ENCODE results near the gene EXOSC5. TPM values are rescaled to one million over a fixed set of nuclear protein-coding genes. Genes with fewer than 3 reads are reported as not detected.

The EXOSC5 gene
- total and polyA plus RNA-seq, 2 of the 4 experiments (the other 2 are of a cell fraction): 19.0 to 25.2 TPM

DNA sequence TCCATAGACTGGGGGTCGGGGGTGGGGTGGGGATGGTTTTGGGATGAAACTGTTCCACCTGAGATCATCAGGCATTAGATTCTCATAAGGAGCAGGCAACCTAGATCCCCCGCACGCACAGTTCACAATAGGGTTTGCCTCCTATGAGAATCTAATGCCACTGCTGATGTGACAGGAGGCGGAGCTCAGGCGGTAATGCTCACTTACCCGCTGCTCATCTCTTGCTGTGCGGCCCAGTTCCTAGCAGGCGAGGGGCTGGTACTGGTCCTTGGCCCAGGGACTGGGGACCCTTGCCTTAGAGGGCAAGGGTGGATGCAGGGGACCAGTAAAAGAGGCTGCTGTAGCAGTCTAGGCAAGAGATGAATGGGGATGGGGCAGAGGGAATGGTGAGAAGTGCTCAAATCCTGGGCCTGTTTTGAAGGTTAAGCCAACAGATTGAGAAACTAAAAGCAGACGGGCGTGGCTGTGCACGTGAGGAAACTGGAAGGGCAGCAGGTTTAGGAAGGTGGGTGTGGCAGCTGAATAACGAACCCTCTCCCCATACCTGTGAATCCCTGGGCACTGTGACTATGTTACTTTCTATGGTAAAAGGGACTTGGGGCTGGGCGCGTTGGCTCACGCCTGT lies 44.3 kb upstream of the EXOSC5 start:
- in situ Hi-C loops (cut with MboI; ENCODE audit: low sequenced_read_pairs) (loop anchor here (5.0 kb wide), 1 partner anchor 131 kb away; no protein-coding TSS in a partner anchor), dilution Hi-C loops (cut with HindIII; ENCODE audit: low sequenced_read_pairs, unreplicated experiment) (no loop called here), intact Hi-C loops (cut with micrococcal nuclease) (no loop called here)
- no peak overlapping the region for H3K18ac ChIP-seq (ENCODE audit: low read depth, low read length)
- BruUV-seq (replicated peaks): no TSS peak
- H4K5ac ChIP-seq (ENCODE audit: low read depth, low read length): no peak overlapping the region
- no peaks in the 10 kb centered on the region for H3K9me3 ChIP-seq (ENCODE audit: control insufficient read depth, insufficient read depth, low read length)
- H4K8ac ChIP-seq (ENCODE audit: low read depth in 2 of 2, low read length in 2 of 2): no peak overlapping the region
- no peak overlapping the region for H2BK5ac ChIP-seq (ENCODE audit: low read depth, low read length, poor library complexity, severe bottlenecking)
- H3K4me2 ChIP-seq (ENCODE audit: low read depth, low read length): no peak overlapping the region
- ChIA-PET CTCF (no interaction called here), POLR2A (ENCODE audit: unreplicated experiment) (no interaction called here)
- no peak overlapping the region for H3K56ac ChIP-seq (ENCODE audit: extremely low read depth, insufficient read depth, low read length)
- peaks cover 4% of the 10 kb centered on the region; the same call in 1 of the 2 replicates for H3K36me3 ChIP-seq (ENCODE audit: control insufficient read depth, insufficient read depth, low read length)
- ATAC-seq (ENCODE audit: low read depth) (no peak), DNase-seq (no peak)
- TF ChIP-seq MAZ (IDR thresholded peaks at IDR 0.05; ENCODE audit: borderline replicate concordance, low read depth, low read length) (no peak), RFX5 (IDR thresholded peaks at IDR 0.05; ENCODE audit: low read depth, low read length) (no peak), BHLHE40 (IDR thresholded peaks at IDR 0.05; ENCODE audit: low read depth, low read length) (no peak), POLR2A (IDR thresholded peaks at IDR 0.05; ENCODE audit: low read depth, low read length) (no peak), MAFK (IDR thresholded peaks at IDR 0.05; ENCODE audit: low read depth, low read length) (no peak), RAD21 (IDR thresholded peaks at IDR 0.05; ENCODE audit: low read length) (no peak), CHD1 (IDR thresholded peaks at IDR 0.05; ENCODE audit: low read depth, low read length) (no peak), RCOR1 (IDR thresholded peaks at IDR 0.05; ENCODE audit: insufficient replicate concordance, low read length) (no peak), CEBPB (IDR thresholded peaks at IDR 0.05; ENCODE audit: low read depth, low read length) (no peak)
- TF ChIP-seq, protein P1, sequence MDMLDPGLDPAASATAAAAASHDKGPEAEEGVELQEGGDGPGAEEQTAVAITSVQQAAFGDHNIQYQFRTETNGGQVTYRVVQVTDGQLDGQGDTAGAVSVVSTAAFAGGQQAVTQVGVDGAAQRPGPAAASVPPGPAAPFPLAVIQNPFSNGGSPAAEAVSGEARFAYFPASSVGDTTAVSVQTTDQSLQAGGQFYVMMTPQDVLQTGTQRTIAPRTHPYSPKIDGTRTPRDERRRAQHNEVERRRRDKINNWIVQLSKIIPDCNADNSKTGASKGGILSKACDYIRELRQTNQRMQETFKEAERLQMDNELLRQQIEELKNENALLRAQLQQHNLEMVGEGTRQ (IDR thresholded peaks at IDR 0.05; ENCODE audit: low read depth, low read length): no peak
- TF ChIP-seq, protein P2, sequence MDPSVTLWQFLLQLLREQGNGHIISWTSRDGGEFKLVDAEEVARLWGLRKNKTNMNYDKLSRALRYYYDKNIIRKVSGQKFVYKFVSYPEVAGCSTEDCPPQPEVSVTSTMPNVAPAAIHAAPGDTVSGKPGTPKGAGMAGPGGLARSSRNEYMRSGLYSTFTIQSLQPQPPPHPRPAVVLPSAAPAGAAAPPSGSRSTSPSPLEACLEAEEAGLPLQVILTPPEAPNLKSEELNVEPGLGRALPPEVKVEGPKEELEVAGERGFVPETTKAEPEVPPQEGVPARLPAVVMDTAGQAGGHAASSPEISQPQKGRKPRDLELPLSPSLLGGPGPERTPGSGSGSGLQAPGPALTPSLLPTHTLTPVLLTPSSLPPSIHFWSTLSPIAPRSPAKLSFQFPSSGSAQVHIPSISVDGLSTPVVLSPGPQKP (IDR thresholded peaks at IDR 0.05; ENCODE audit: borderline replicate concordance, low read depth, low read length): no peak
- H3K23ac ChIP-seq (ENCODE audit: low read depth, low read length): no peak overlapping the region
- H3K4ac ChIP-seq (ENCODE audit: low read depth, low read length): no peak overlapping the region
- peaks cover 9 to 17% of the 10 kb centered on the region in 2 experiments for H3K79me1 ChIP-seq (ENCODE audit: low read depth in 1 of 2, low read length in 2 of 2)
- no peaks in the 10 kb centered on the region; the same call in 1 of the 2 replicates for H3K9me1 ChIP-seq (ENCODE audit: insufficient read depth, low read length)
- no peak overlapping the region for H3K27ac ChIP-seq (ENCODE audit: insufficient read depth, low read length)
- 72% methylated on average over 4 of the region's 15 CpGs; no CpG with 5 or more reads in 1 of the 2 experiments for WGBS, 2 experiments (ENCODE audit: extremely low coverage in 2 of 2, insufficient read length in 1 of 2)
- H2AFZ ChIP-seq (replicated peaks; ENCODE audit: low read length, poor library complexity): no peak overlapping the region
- no peak overlapping the region for H2BK120ac ChIP-seq (ENCODE audit: low read depth, low read length)
- H2BK20ac ChIP-seq (ENCODE audit: low read depth, low read length): no peak overlapping the region
- no peak overlapping the region for H2BK15ac ChIP-seq (ENCODE audit: low read depth, low read length)
- H2AK9ac ChIP-seq (replicated peaks; ENCODE audit: low read depth, low read length, poor library complexity): peak overlapping the region; percentile 5
- H3K27me3 ChIP-seq (ENCODE audit: control insufficient read depth, insufficient read depth, low read length): no peaks in the 10 kb centered on the region; the same call in 1 of the 2 replicates
- no peak overlapping the region for H3K14ac ChIP-seq (replicated peaks; ENCODE audit: low read depth, low read length)
- H3K4me1 ChIP-seq (ENCODE audit: control insufficient read depth, insufficient read depth, low read length): no peaks in the 10 kb centered on the region; the same call in 1 of the 2 replicates
- no peaks in the 10 kb centered on the region for H4K20me1 ChIP-seq (ENCODE audit: insufficient read depth, low read length)
- H3K9ac ChIP-seq (ENCODE audit: low read depth, low read length): no peak overlapping the region
- H2AK5ac ChIP-seq (ENCODE audit: low read depth, low read length): no peak overlapping the region
- no peak overlapping the region for H4K91ac ChIP-seq (ENCODE audit: insufficient read depth, low read depth, low read length)
- H3K4me3 ChIP-seq (ENCODE audit: insufficient read depth, low read depth, low read length): no peak overlapping the region
